Neural cell (in vitro differentiated cells): ENCODE results near the gene MTMR12. TPM values are rescaled to one million over a fixed set of nuclear protein-coding genes. Genes with fewer than 3 reads are reported as not detected.

Experiments
- H2AFZ ChIP-seq: fragments of 200-600, 300-800 bp; sonication (generic), shearing (Covaris generic); 2 replicates; pipeline ENCODE4 v1.6.0; 2014; ENCODE audit warnings: low read depth, mild to moderate bottlenecking, antibody characterized with exemption, low read length, moderate library complexity
- H3F3A ChIP-seq: fragments of 200-600 bp; shearing (Covaris generic); 2 replicates; pipeline ENCODE4 v1.6.1; 2016; ENCODE audit warnings: mild to moderate bottlenecking, moderate library complexity, mixed read lengths, antibody characterized with exemption, low read length; ENCODE audit not compliant: insufficient read depth, poor library complexity, severe bottlenecking
- H3K27ac ChIP-seq: fragments of 200-600, 300-800 bp; sonication (generic), shearing (Covaris generic); 2 replicates; pipeline ENCODE4 v1.5.1; 2014; ENCODE audit warnings: mild to moderate bottlenecking, low read length, moderate library complexity
- H3K27me3 ChIP-seq: fragments of 300-800, 200-600 bp; sonication (generic), shearing (Covaris generic); 2 replicates; pipeline ENCODE4 v1.6.0; 2014; ENCODE audit warnings: mild to moderate bottlenecking, low read depth, low read length, moderate library complexity; ENCODE audit not compliant: insufficient read depth
- H3K36me3 ChIP-seq: fragments of 300-800, 200-600 bp; sonication (generic), shearing (Covaris generic); 2 replicates; pipeline ENCODE4 v1.5.1; 2014; ENCODE audit warnings: mild to moderate bottlenecking, antibody characterized with exemption, low read length, moderate library complexity; ENCODE audit not compliant: insufficient read depth
- H3K4me2 ChIP-seq: fragments of 300-800, 200-600 bp; sonication (generic), shearing (Covaris generic); 2 replicates; pipeline ENCODE4 v1.6.0; 2014; ENCODE audit warnings: mild to moderate bottlenecking, low read length
- H3K4me3 ChIP-seq: fragments of 300-800, 200-600 bp; sonication (generic), shearing (Covaris generic); 2 replicates; pipeline ENCODE4 v1.5.1; 2014; ENCODE audit warnings: mild to moderate bottlenecking, low read length, moderate library complexity
- H3K79me2 ChIP-seq: fragments of 200-600 bp; shearing (Covaris generic); replicated peaks from 2 replicates; pipeline ENCODE4 v1.6.0; 2014; ENCODE audit warnings: mild to moderate bottlenecking, low read length, moderate library complexity; ENCODE audit not compliant: insufficient read depth
- H3K9ac ChIP-seq: fragments of 300-800, 200-600 bp; sonication (generic), shearing (Covaris generic); 2 replicates; pipeline ENCODE4 v1.6.1; 2016; ENCODE audit warnings: mild to moderate bottlenecking, low read length, mixed read lengths
- H3K9me2 ChIP-seq: fragments of 200-600 bp; shearing (Covaris generic); 2 replicates; pipeline ENCODE4 v1.6.1; 2016; ENCODE audit warnings: mild to moderate bottlenecking, low read length, mixed read lengths; ENCODE audit not compliant: insufficient read depth
- H3K9me3 ChIP-seq: fragments of 200-600, 300-800 bp; sonication (generic), shearing (Covaris generic); 2 replicates; pipeline ENCODE4 v1.6.1; 2016; ENCODE audit warnings: mild to moderate bottlenecking, mixed run types, low read length, moderate library complexity, mixed read lengths
- H4K20me1 ChIP-seq: fragments of 200-600 bp; shearing (Covaris generic); 2 replicates; pipeline ENCODE4 v1.6.1; 2016; ENCODE audit warnings: mild to moderate bottlenecking, mixed run types; ENCODE audit not compliant: insufficient read depth
- CTCF ChIP-seq: fragments of 450-650 bp; IDR thresholded peaks from 2 replicates; pipeline ENCODE4 v1.5.1; 2014; ENCODE audit warnings: antibody characterized with exemption, mild to moderate bottlenecking, moderate library complexity; ENCODE audit not compliant: poor library complexity, severe bottlenecking
- EP300 ChIP-seq: fragments of 450-650 bp; conservative IDR thresholded peaks from 2 replicates; pipeline ENCODE4 v1.6.1; 2014; ENCODE audit warnings: antibody characterized with exemption, mild to moderate bottlenecking, moderate library complexity; ENCODE audit not compliant: poor library complexity, severe bottlenecking
- EZH2 ChIP-seq: fragments of 200-600, 300-800 bp; shearing (Covaris generic), sonication (generic); IDR thresholded peaks from 2 replicates; pipeline ENCODE4 v1.6.1; 2014; ENCODE audit warnings: antibody characterized with exemption, low read length, borderline replicate concordance, mild to moderate bottlenecking; ENCODE audit not compliant: insufficient read depth, poor library complexity, severe bottlenecking
- MXI1 ChIP-seq: fragments of 450-650 bp; conservative IDR thresholded peaks from 2 replicates; pipeline ENCODE4 v1.6.1; 2014; ENCODE audit warnings: antibody characterized with exemption, mild to moderate bottlenecking; ENCODE audit not compliant: poor library complexity, severe bottlenecking
- POLR2AphosphoS5 ChIP-seq: IDR thresholded peaks from 2 replicates; pipeline ENCODE4 v1.6.1; 2012
- RAD21 ChIP-seq: fragments of 450-650 bp; conservative IDR thresholded peaks from 2 replicates; pipeline ENCODE4 v1.6.1; 2014; ENCODE audit warnings: antibody characterized with exemption, mild to moderate bottlenecking, moderate library complexity
- REST ChIP-seq: IDR thresholded peaks from 2 replicates; pipeline ENCODE4 v1.6.1; 2012; ENCODE audit warnings: borderline replicate concordance
- SMC3 ChIP-seq: fragments of 450-650 bp; conservative IDR thresholded peaks from 2 replicates; pipeline ENCODE4 v1.6.1; 2014; ENCODE audit warnings: antibody characterized with exemption, mild to moderate bottlenecking, moderate library complexity; ENCODE audit not compliant: poor library complexity
- TAF1 ChIP-seq: IDR thresholded peaks from 2 replicates; pipeline ENCODE4 v1.6.1; 2012; ENCODE audit warnings: low read depth
- polyA minus RNA-seq: library from RNA; depleted of rRNA, polyadenylated mRNA; stranded (reverse); fragments of >200 nt; gene quantifications from 2 replicates; pipeline ENCODE4 v1.2.3, GENCODE V29; 2014
- polyA plus RNA-seq: library from polyadenylated mRNA; depleted of rRNA; stranded (reverse); fragments of >200 nt; gene quantifications from 2 replicates; pipeline ENCODE4 v1.2.3, GENCODE V29; 2014

MTMR12 gene
- polyA plus RNA-seq (13.5 and 15.5 TPM in 2 replicates), polyA minus RNA-seq (30.9 and 54.8 TPM in 2 replicates)

GRCh38 chr5:32312595-32313332, at the start of gene MTMR12:
TSS of gene MTMR12 (minus strand) at chr5:32312939. CDS start at chr5:32312838, 101 bp downstream.
- Histone ChIP-seq H3K27me3 (no peaks in the 10 kb centered on the region), H3K9ac (peak within 1 kb of the TSS; percentile 92), H3K4me3 (peak within 1 kb of the TSS; percentile 99), H3F3A (no peaks in the 10 kb centered on the region), H3K9me2 (no peaks in the 10 kb centered on the region), H2AFZ (peak within 1 kb of the TSS; percentile 69), H3K36me3 (no peaks in the 10 kb centered on the region), H3K4me2 (peak within 1 kb of the TSS; percentile 98), H3K9me3 (no peaks in the 10 kb centered on the region), H3K27ac (peak within 1 kb of the TSS; percentile 92), H3K79me2 (peaks cover 33% of the 10 kb centered on the region), H4K20me1 (no peaks in the 10 kb centered on the region)
- TF ChIP-seq EZH2 (no peak), POLR2AphosphoS5 (peak; percentile 83), SMC3 (peak; percentile 36), EP300 (peak; percentile 37), RAD21 (no peak), CTCF (no peak), REST (peak; percentile 33), TAF1 (no peak), MXI1 (peak; percentile 69)

GRCh38 chr5:32362527-32362926, 49.8 kb upstream of the MTMR12 start:
- no peak for TF ChIP-seq SMC3
- H3K4me3 ChIP-seq: no peak overlapping the region
- no peak overlapping the region for H3K27ac ChIP-seq
- H3K9me2 ChIP-seq: no peaks in the 10 kb centered on the region
- H2AFZ ChIP-seq: no peak overlapping the region
- no peak overlapping the region for H3K9ac ChIP-seq
- H3F3A ChIP-seq: no peaks in the 10 kb centered on the region
- H3K36me3 ChIP-seq: peaks cover 6% of the 10 kb centered on the region
- no peaks in the 10 kb centered on the region for H3K27me3 ChIP-seq
- no peaks in the 10 kb centered on the region for H3K9me3 ChIP-seq
- no peaks in the 10 kb centered on the region for H4K20me1 ChIP-seq
- no peak overlapping the region for H3K4me2 ChIP-seq
- H3K79me2 ChIP-seq: no peaks in the 10 kb centered on the region
